A549 (cell line): ENCODE measurements around the gene RCOR2. TPM values are rescaled to one million over a fixed set of nuclear protein-coding genes. Genes with fewer than 3 reads are reported as not detected.

Experiments
- ATAC-seq, 2 experiments: fragments of 200-7000 bp in 1 of 2; fragments of >200 bp in 1 of 2; cut with Nextera tagmentation in 1 of 2; cut with Tn5 transposase in 1 of 2; 3 replicates each; pipeline versions ENCODE4 v1.8.0 to v1.9.1; 2018 to 2020; ENCODE audit warnings: mild to moderate bottlenecking in 1 of 2, moderate library complexity in 1 of 2
- CTCF ChIA-PET: fragments of 300-600 bp; sonication (Branson Sonifier 250); formaldehyde crosslinking; extraction: SDS; loops from one replicate; lab custom pipeline; 2021; ENCODE audit warnings: antibody characterized with exemption, inconsistent platforms; lab: Yijun Ruan, JAX
- POLR2A ChIA-PET: fragments of 350-600 bp; formaldehyde crosslinking; extraction: SDS; loops from one replicate; lab custom pipeline; 2021; ENCODE audit warnings: antibody characterized with exemption, inconsistent platforms; lab: Yijun Ruan, JAX
- DNase-seq, 2 experiments: peaks; one replicate each; pipeline versions ENCODE4 v3.0.0 to v3.0.0-alpha.2; 2011 to 2016; ENCODE audit warnings: low read depth in 1 of 2, low spot score in 1 of 2
- FAIRE-seq: peaks from 2 replicates; lab custom pipeline; 2011; peaks lifted over from hg19 to GRCh38; lab: Jason Lieb, UNC
- H3K27ac ChIP-seq, 2 experiments: fragments of >200 bp; sonication (Bioruptor Twin); formaldehyde crosslinking; 3 replicates each; pipeline ENCODE4 v1.5.1; 2016 to 2017
- H3K4me1 ChIP-seq: fragments of >200 bp; sonication (Bioruptor Twin); formaldehyde crosslinking; 3 replicates; pipeline ENCODE4 v1.6.1; 2016
- H3K4me2 ChIP-seq: fragments of >200 bp; sonication (Bioruptor Twin); formaldehyde crosslinking; 3 replicates; pipeline ENCODE4 v1.6.1; 2016
- H3K4me3 ChIP-seq: fragments of >200 bp; sonication (Bioruptor Twin); formaldehyde crosslinking; 3 replicates; pipeline ENCODE4 v1.5.1; 2016
- H3K9me3 ChIP-seq: fragments of >200 bp; sonication (Bioruptor Twin); formaldehyde crosslinking; 3 replicates; pipeline ENCODE4 v1.6.1; 2016
- BCL3 ChIP-seq: fragments of >200 bp; sonication (Bioruptor Twin); formaldehyde crosslinking; IDR thresholded peaks from 3 replicates; pipeline ENCODE4 v1.6.1; 2016
- CBX2 ChIP-seq: fragments of 200-600 bp; sonication (generic); IDR thresholded peaks from 2 replicates; pipeline ENCODE4 v1.6.1; 2016; ENCODE audit warnings: low read depth, mild to moderate bottlenecking, borderline replicate concordance
- CBX8 ChIP-seq: fragments of 200-600 bp; sonication (generic); IDR thresholded peaks from 2 replicates; pipeline ENCODE4 v1.6.1; 2016
- CEBPB ChIP-seq, 2 experiments: fragments of >200 bp in 1 of 2; sonication (Bioruptor Twin) in 1 of 2; formaldehyde crosslinking in 1 of 2; IDR thresholded peaks; 2 replicates each; pipeline ENCODE4 v1.6.1; 2012 to 2016
- CHD4 ChIP-seq: fragments of 200-600 bp; sonication (generic); IDR thresholded peaks from 2 replicates; pipeline ENCODE4 v1.6.1; 2016; ENCODE audit warnings: antibody characterized with exemption, mild to moderate bottlenecking, borderline replicate concordance
- FOSB ChIP-seq: fragments of 250-450 bp; sonication (Bioruptor Pico); IDR thresholded peaks from 2 replicates; pipeline ENCODE4 v1.5.0; 2020; ENCODE audit warnings: mild to moderate bottlenecking, moderate library complexity
- FOXS1 ChIP-seq: fragments of 250-450 bp; sonication (Bioruptor Pico); IDR thresholded peaks from 2 replicates; pipeline ENCODE4 v1.5.0; 2020; ENCODE audit warnings: mild to moderate bottlenecking, moderate library complexity
- GATA3 ChIP-seq: IDR thresholded peaks from 2 replicates; pipeline ENCODE4 v1.6.1; 2012; ENCODE audit warnings: borderline replicate concordance
- HOXB13 ChIP-seq: fragments of 250-450 bp; sonication (Bioruptor Pico); IDR thresholded peaks from 2 replicates; pipeline ENCODE4 v1.5.0; 2020; ENCODE audit warnings: low read depth, mild to moderate bottlenecking, moderate library complexity
- JUN ChIP-seq, 2 experiments: fragments of >200 bp; sonication (Bioruptor Twin); formaldehyde crosslinking; IDR thresholded peaks; 2 replicates in 1 of 2; 3 replicates in 1 of 2; pipeline ENCODE4 v1.6.1; 2016 to 2017
- JUNB ChIP-seq: fragments of >200 bp; sonication (Bioruptor Twin); formaldehyde crosslinking; IDR thresholded peaks from 2 replicates; pipeline ENCODE4 v1.6.1; 2016
- MAX ChIP-seq: IDR thresholded peaks from 2 replicates; pipeline ENCODE4 v1.6.1; 2012
- PHF8 ChIP-seq: fragments of 200-600 bp; sonication (generic); IDR thresholded peaks from 2 replicates; pipeline ENCODE4 v1.6.1; 2016; ENCODE audit warnings: low read depth, mild to moderate bottlenecking, antibody characterized with exemption, moderate library complexity, borderline replicate concordance
- POLR2A ChIP-seq: IDR thresholded peaks from 2 replicates; pipeline ENCODE4 v1.6.1; 2012; ENCODE audit warnings: mild to moderate bottlenecking, low read length
- RAD21 ChIP-seq, 2 experiments: fragments of >200 bp in 1 of 2; sonication (Bioruptor Twin) in 1 of 2; formaldehyde crosslinking in 1 of 2; IDR thresholded peaks in 1 of 2; conservative IDR thresholded peaks in 1 of 2; 2 replicates in 1 of 2; 3 replicates in 1 of 2; pipeline ENCODE4 v1.6.1; 2012 to 2018; ENCODE audit warnings: inconsistent platforms in 1 of 2
- RCOR1 ChIP-seq: fragments of 150-350 bp; IDR thresholded peaks from 2 replicates; pipeline ENCODE4 v1.6.1; 2014; ENCODE audit warnings: antibody characterized with exemption, low read length, low read depth
- REST ChIP-seq: fragments of 200-600 bp; sonication (generic); IDR thresholded peaks from 2 replicates; pipeline ENCODE4 v1.6.1; 2016; ENCODE audit warnings: antibody characterized with exemption, mild to moderate bottlenecking, moderate library complexity
- ZSCAN20 ChIP-seq: fragments of 250-450 bp; sonication (Bioruptor Pico); IDR thresholded peaks from 2 replicates; pipeline ENCODE4 v1.8.0; 2022; ENCODE audit warnings: mild to moderate bottlenecking, moderate library complexity
- WGBS: methylation state at CpG from one replicate; pipeline ENCODE4 v1.1.6; 2017; ENCODE audit errors: missing lambda C conversion rate; 5-methylcytosine and 5-hydroxymethylcytosine counted together
- polyA plus RNA-seq, 4 experiments: library from polyadenylated mRNA; depleted of rRNA in 3 of 4; stranded (reverse); fragments of >200 nt; fragmentation: RNase III in 1 of 4; extraction: RNeasy Plus Mini Kit Qiagen cat#74134 plus additional on column Dnase treatment in 1 of 4; gene quantifications; 2 replicates in 3 of 4; 3 replicates in 1 of 4; pipeline ENCODE4 v1.2.3, GENCODE V29; 2011 to 2017
- TF ChIP-seq, protein P1 (sequence below): fragments of 150-350 bp; IDR thresholded peaks from 2 replicates; pipeline ENCODE4 v1.6.1; 2014; ENCODE audit warnings: low read depth, mild to moderate bottlenecking, low read length
- TF ChIP-seq, protein P2 (sequence below): fragments of 450-650 bp; IDR thresholded peaks from 2 replicates; pipeline ENCODE4 v1.6.1; 2014; ENCODE audit warnings: antibody characterized with exemption
- TF ChIP-seq, protein P3 (sequence below): IDR thresholded peaks from 2 replicates; pipeline ENCODE4 v1.6.1; 2012

RCOR2 gene
- polyA plus RNA-seq, 2 of the 4 experiments (the other 2 are of a cell fraction) = 0.46 to 2.5 TPM

DNA sequence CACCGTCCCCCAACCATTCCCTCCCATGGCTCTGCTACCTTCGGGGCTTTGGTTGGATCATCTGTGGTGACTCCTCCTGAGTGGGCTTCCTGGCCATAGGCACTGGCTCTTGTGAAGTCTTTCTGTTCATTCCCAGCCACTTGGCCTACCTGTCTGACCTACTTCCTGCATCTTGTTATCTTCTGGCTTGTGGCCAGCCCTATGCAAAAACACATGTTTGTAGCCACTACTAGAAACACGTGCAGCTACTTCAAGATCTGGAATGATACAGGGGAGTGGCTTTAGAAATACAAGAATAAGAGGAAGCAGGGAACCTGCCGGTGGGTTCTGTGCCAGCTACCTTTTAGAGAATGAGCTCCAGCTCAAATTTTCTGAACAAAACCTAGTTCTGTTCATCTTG is 20.9 kb downstream of the RCOR2 start:
- FAIRE-seq (no peak), DNase-seq (no peak), ATAC-seq (no peak)
- 90% methylated on average over 4 of the region's 4 CpGs for WGBS
- Histone ChIP-seq H3K4me1 (no peaks in the 10 kb centered on the region), H3K9me3 (no peaks in the 10 kb centered on the region), H3K4me3 (no peak overlapping the region), H3K4me2 (no peak overlapping the region), H3K27ac (no peak overlapping the region)
- CTCF ChIA-PET = interaction anchor here (1.6 to 4.5 kb wide), 3 partner anchors 12 to 59 kb away, joined by 8 to 19 read pairs (median 14); partner anchors contain the start of gene MARK2
- TF ChIP-seq JUNB (no peak), REST (no peak), ZSCAN20 (CRISPR knock-in tag) (no peak), HOXB13 (CRISPR knock-in tag) (no peak), CBX8 (no peak), JUN (IDR thresholded peaks at IDR 0.05) (no peak), PHF8 (no peak), RAD21 (conservative IDR thresholded peaks at IDR 0.05 in 1 of 2, IDR thresholded peaks at IDR 0.05 in 1 of 2) (no peak), RCOR1 (no peak), BCL3 (no peak), FOSB (CRISPR knock-in tag) (no peak), CEBPB (IDR thresholded peaks at IDR 0.05) (no peak), GATA3 (no peak), CHD4 (no peak), FOXS1 (no peak)
- TF ChIP-seq, protein P1, sequence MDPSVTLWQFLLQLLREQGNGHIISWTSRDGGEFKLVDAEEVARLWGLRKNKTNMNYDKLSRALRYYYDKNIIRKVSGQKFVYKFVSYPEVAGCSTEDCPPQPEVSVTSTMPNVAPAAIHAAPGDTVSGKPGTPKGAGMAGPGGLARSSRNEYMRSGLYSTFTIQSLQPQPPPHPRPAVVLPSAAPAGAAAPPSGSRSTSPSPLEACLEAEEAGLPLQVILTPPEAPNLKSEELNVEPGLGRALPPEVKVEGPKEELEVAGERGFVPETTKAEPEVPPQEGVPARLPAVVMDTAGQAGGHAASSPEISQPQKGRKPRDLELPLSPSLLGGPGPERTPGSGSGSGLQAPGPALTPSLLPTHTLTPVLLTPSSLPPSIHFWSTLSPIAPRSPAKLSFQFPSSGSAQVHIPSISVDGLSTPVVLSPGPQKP = no peak
- TF ChIP-seq, protein P2, sequence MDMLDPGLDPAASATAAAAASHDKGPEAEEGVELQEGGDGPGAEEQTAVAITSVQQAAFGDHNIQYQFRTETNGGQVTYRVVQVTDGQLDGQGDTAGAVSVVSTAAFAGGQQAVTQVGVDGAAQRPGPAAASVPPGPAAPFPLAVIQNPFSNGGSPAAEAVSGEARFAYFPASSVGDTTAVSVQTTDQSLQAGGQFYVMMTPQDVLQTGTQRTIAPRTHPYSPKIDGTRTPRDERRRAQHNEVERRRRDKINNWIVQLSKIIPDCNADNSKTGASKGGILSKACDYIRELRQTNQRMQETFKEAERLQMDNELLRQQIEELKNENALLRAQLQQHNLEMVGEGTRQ = no peak
- POLR2A ChIA-PET = no interaction called here

DNA sequence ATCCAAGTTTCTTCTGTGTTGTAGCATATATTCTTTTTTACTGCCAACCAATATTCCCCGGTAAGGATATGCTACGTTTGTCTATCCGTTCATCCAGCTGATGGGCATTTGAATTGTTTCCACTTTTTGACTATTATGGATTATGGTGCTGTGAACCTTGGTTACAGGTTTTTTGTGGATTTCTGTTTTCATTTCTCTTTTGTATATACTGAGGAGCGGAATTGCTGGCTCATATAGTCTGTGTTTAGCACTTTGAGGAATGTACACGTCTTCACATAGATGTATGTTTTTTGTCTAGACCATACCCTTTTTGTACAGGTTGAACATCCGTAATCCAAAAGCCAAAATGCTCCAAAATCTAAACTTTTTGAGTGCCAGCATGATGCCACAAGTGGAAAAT is 23.6 kb downstream of the RCOR2 start:
- FAIRE-seq = no peak
- H3K4me2 ChIP-seq = no peak overlapping the region
- ATAC-seq = no peak
- H3K9me3 ChIP-seq = no peaks in the 10 kb centered on the region
- no peak overlapping the region for H3K27ac ChIP-seq
- H3K4me1 ChIP-seq = peaks cover 8% of the 10 kb centered on the region
- WGBS = 95% methylated on average over 6 of the region's 6 CpGs
- CTCF ChIA-PET = interaction anchor here (0.6 to 4.5 kb wide), 2 partner anchors 56 to 970 kb away, joined by 3 to 19 read pairs; partner anchors contain the start of gene MARK2
- POLR2A ChIA-PET = no interaction called here
- no peak for TF ChIP-seq MAX
- TF ChIP-seq FOXS1 = no peak
- no peak for TF ChIP-seq PHF8
- TF ChIP-seq JUN (IDR thresholded peaks at IDR 0.05) = no peak
- TF ChIP-seq CBX2 = no peak
- TF ChIP-seq POLR2A = no peak
- TF ChIP-seq, protein P3, sequence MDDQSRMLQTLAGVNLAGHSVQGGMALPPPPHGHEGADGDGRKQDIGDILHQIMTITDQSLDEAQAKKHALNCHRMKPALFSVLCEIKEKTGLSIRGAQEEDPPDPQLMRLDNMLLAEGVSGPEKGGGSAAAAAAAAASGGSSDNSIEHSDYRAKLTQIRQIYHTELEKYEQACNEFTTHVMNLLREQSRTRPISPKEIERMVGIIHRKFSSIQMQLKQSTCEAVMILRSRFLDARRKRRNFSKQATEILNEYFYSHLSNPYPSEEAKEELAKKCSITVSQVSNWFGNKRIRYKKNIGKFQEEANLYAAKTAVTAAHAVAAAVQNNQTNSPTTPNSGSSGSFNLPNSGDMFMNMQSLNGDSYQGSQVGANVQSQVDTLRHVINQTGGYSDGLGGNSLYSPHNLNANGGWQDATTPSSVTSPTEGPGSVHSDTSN = no peak
- TF ChIP-seq CHD4 = no peak
- TF ChIP-seq, all 56 proteins: peak for 0
- no peak for DNase-seq
- H3K4me3 ChIP-seq = no peak overlapping the region
